ENCODE measurements around the gene AMELX. TPM values are rescaled to one million over a fixed set of nuclear protein-coding genes. Genes with fewer than 3 reads are reported as not detected.

Gene AMELX
- total and polyA plus RNA-seq, 2 of the 8 experiments (the other 6 are each of a cell fraction or from before 2014, with no cell fraction given), result not detected

GRCh38 chrX:11319806-11320520, 26.8 kb downstream of the AMELX start:
- H4K91ac ChIP-seq (replicated peaks; ENCODE audit: insufficient read length, low read length), result no peak overlapping the region
- no peaks in the 10 kb centered on the region for H3K79me1 ChIP-seq (ENCODE audit: low read depth, low read length)
- H3K23ac ChIP-seq (ENCODE audit: insufficient read length), result no peak overlapping the region
- H3K14ac ChIP-seq (ENCODE audit: insufficient read length), result no peak overlapping the region
- no peaks in the 10 kb centered on the region; a peak in 1 of 4 replicates for H3K9me3 ChIP-seq (ENCODE audit: insufficient read depth in 2 of 2, low read depth in 1 of 2, low read length in 1 of 2)
- H4K20me1 ChIP-seq (replicated peaks in 1 of 2; ENCODE audit: control insufficient read depth in 1 of 2, insufficient read depth in 2 of 2, low read length in 2 of 2), result no peaks in the 10 kb centered on the region
- ChIA-PET CTCF (ENCODE audit: partially characterized antibody) (interaction anchor here (0.9 kb wide), 1 partner anchor 62 kb away, joined by 3 read pairs; no protein-coding TSS in a partner anchor), POLR2A (ENCODE audit: partially characterized antibody) (no interaction called here)
- H2AK5ac ChIP-seq (ENCODE audit: low read depth, low read length), result no peak overlapping the region
- no peak overlapping the region for H2BK5ac ChIP-seq (ENCODE audit: low read depth, low read length)
- H3K27me3 ChIP-seq (replicated peaks in 1 of 4; ENCODE audit: control insufficient read depth in 3 of 4, extremely low read depth in 1 of 4, insufficient read depth in 3 of 4, low read length in 3 of 4), result no peaks in the 10 kb centered on the region
- H3K4me1 ChIP-seq (replicated peaks in 1 of 4; ENCODE audit: control insufficient read depth in 3 of 4, insufficient read depth in 4 of 4, low read length in 3 of 4), result no peaks in the 10 kb centered on the region
- no peaks in the 10 kb centered on the region for H3K36me3 ChIP-seq (ENCODE audit: control insufficient read depth in 2 of 4, insufficient read depth in 4 of 4, low read length in 3 of 4)
- no peaks in the 10 kb centered on the region for H3K23me2 ChIP-seq (ENCODE audit: low read depth, low read length)
- H3K18ac ChIP-seq (ENCODE audit: extremely low read depth, low read length), result no peak overlapping the region
- H2BK12ac ChIP-seq (ENCODE audit: low read depth, low read length), result no peak overlapping the region
- H3K4me2 ChIP-seq (ENCODE audit: insufficient read depth in 1 of 2, low read depth in 2 of 2, low read length in 2 of 2), result no peak overlapping the region
- H2BK20ac ChIP-seq (ENCODE audit: low read length), result no peak overlapping the region
- no peak overlapping the region for H2AFZ ChIP-seq (ENCODE audit: low read length)
- no peak overlapping the region for H3K9ac ChIP-seq (replicated peaks in 1 of 4; ENCODE audit: extremely low read depth in 1 of 4, low read depth in 3 of 4, low read length in 3 of 4)
- no peak for FAIRE-seq
- no peak overlapping the region for H4K5ac ChIP-seq (ENCODE audit: insufficient read length, low read depth, low read length)
- no peak overlapping the region for H2BK120ac ChIP-seq (replicated peaks; ENCODE audit: low read depth, low read length)
- no peak overlapping the region for H3K27ac ChIP-seq (ENCODE audit: low read depth, low read length)
- WGBS, 2 experiments (ENCODE audit: extremely low coverage in 1 of 2, insufficient coverage in 1 of 2, insufficient read length in 1 of 2, insufficient replicate concordance in 2 of 2, low coverage in 1 of 2, low lambda C conversion rate in 2 of 2, missing lambda C conversion rate in 1 of 2), result 84% methylated on average over 4 of the region's 7 CpGs; no CpG with 5 or more reads in 1 of the 2 experiments
- no peak overlapping the region for H2BK15ac ChIP-seq (ENCODE audit: low read length)
- H3K56ac ChIP-seq (replicated peaks; ENCODE audit: insufficient read length, low read depth, low read length), result no peak overlapping the region
- no peak overlapping the region for H3K4ac ChIP-seq (replicated peaks; ENCODE audit: insufficient read length, low read depth, low read length)
- no peak overlapping the region for H3K4me3 ChIP-seq (ENCODE audit: extremely low read depth in 1 of 4, insufficient read depth in 2 of 4, low read depth in 3 of 4, low read length in 4 of 4)
- no peak overlapping the region for H4K8ac ChIP-seq (ENCODE audit: extremely low read depth, insufficient read depth, low read length)
- no peaks in the 10 kb centered on the region for H3K79me2 ChIP-seq (ENCODE audit: control insufficient read depth in 1 of 2, insufficient read depth in 2 of 2, low read length in 2 of 2)
- no peak for DNase-seq (ENCODE audit: low read depth in 1 of 2, low spot score in 2 of 2)
- TF ChIP-seq POLR2A (IDR thresholded peaks at IDR 0.05; ENCODE audit: control extremely low read depth in 1 of 2, low read depth in 2 of 2, low read length in 2 of 2), result no peak
- no peak for TF ChIP-seq CBX5 (IDR thresholded peaks at IDR 0.05; ENCODE audit: low read depth, low read length)
- no peak for TF ChIP-seq SAP30 (IDR thresholded peaks at IDR 0.05; ENCODE audit: insufficient read depth, insufficient replicate concordance, low read length)
- TF ChIP-seq USF2 (IDR thresholded peaks at IDR 0.05; ENCODE audit: low read length), result no peak
- TF ChIP-seq EP300 (IDR thresholded peaks at IDR 0.05; ENCODE audit: borderline replicate concordance in 1 of 2, low read depth in 2 of 2, low read length in 2 of 2), result no peak
- TF ChIP-seq POLR2AphosphoS5 (IDR thresholded peaks at IDR 0.05; ENCODE audit: low read depth, low read length), result no peak
- no peak for TF ChIP-seq ASH2L (IDR thresholded peaks at IDR 0.05; ENCODE audit: low read length)
- TF ChIP-seq CTCF (IDR thresholded peaks at IDR 0.05; ENCODE audit: control extremely low read depth in 1 of 3, insufficient read depth in 1 of 3, low read depth in 1 of 3, low read length in 3 of 3), result no peak
- TF ChIP-seq TAF7 (optimal IDR thresholded peaks at IDR 0.05; ENCODE audit: borderline replicate concordance, low read depth, low read length), result no peak
